NCI-H526 (cell line): ENCODE data around the gene CBX5.
"Not testable (repeated sequence)": the region's sequence is repeated elsewhere in the genome, so short reads cannot be mapped to it uniquely, and the experiment has no call there.

Source experiments
- DNase-seq, 2 experiments: peaks; one replicate each; lab custom pipeline; 2025; lab: John Stamatoyannopoulos, UW

The CBX5 gene

DNA sequence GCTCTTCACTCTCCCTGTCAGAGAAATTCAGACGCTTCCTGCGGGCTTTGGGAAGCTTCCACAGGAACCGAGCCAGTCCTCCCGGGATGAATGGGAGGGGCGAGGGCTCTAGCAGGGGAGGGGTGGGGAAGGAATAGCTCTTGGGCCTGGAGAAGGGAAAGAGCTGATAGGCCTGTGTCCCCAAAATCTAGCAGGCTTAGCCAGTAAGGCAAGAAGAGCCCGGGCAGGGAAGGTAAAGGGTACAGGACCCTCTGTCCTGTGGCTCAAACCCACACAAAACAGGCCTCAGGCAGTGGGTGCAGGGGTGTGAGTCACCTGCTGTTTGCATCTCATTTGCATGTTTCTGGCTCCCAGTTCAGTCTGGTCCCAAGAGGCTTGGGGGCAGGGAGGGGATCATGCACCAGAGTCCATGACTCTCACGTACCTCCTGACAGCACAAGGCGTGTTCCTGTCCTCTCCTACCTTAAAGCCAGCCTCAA lies 82.5 kb downstream of the CBX5 start:
- DNase-seq, result peak; percentile 97 to 98

DNA sequence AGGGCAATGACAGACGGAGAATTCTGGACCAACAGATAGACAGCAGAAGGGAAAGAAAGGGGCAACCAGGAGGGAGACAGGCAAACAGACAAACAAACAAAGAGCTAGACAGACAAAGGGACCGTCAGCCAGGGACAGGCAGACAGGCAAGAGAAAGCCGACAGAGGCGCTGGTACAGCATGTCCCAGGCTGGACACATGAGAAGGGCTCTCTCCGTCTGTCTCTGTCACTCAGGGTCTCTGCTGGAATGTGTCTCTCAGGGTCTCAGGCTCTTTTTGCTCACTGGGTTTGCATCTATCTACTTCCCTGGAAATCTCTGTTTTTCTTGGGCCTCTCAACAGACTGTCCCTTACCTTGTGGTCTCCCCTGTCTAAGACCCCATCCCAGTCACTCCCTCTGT lies 82.9 kb downstream of the CBX5 start:
- DNase-seq, result peak; percentile 50 to 55

DNA sequence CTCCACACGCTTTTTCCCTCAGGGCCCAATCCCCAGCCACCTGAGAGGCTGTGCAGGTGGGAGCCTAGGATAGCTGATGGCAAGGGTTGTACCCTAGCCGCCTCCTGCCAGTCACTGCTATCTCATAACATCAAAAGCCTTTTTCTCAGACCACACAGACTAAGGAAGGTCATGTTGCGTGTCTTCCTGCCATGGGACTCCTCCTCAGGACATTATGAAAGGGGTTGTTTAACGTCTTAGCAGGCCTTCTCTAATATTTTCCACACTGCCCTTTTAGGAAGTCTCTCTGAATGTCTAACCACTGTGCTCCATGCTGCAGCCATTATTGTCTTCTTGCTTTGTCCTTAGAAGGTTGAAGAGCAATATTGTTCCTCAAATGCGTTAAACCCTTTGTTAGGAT lies 83.5 kb downstream of the CBX5 start:
- DNase-seq, result no peak

- peak; percentile 92 for DNase-seq
Observed at GRCh38 chr12:54195737-54196347, 84.1 kb downstream of the CBX5 start.

GRCh38 chr12:54195080-54195736 lies 84.7 kb downstream of the CBX5 start:
- DNase-seq, result peak; percentile 96 to 97

DNA sequence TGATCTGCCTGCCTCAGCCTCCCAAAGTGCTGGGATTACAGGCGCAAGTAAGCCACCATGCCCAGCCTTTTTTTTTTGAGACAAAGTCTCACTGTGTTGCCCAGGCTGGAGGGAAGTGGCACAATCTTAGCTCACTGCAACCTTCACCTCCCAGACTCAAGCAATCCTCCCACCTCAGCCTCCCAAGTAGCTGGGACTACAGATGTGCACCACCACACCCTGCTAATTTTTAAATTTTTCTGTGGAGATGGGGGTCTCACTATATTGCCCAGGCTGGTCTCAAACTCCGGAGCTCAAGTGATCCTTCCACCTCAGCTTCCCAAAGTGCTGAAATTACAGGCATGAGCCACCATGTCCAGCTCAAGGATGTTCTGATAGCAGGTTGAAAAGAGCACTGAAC lies 85.3 kb downstream of the CBX5 start:
- not testable (repeated sequence) for DNase-seq

DNA sequence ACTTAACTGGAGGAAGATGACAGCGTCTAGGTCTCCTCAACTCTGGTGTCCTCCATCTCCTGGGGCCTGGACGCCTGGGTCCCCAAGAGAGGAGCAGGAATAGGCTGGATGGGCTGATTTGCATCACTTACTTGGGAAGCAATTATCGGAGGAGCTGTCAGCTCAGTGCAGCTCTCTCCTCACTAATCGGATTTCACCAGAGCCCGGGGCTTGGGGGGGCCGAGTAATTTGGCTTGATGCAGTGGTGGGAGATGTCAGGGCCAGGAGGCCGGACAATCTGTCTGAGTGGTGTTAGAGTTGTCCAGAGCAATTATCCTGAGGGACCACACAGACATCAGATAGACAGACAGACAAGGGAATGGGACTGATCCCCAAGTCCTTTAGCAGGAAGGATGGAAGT lies 86.5 kb downstream of the CBX5 start:
- DNase-seq, result peak in 1 of 2 experiments; percentile 48

DNA sequence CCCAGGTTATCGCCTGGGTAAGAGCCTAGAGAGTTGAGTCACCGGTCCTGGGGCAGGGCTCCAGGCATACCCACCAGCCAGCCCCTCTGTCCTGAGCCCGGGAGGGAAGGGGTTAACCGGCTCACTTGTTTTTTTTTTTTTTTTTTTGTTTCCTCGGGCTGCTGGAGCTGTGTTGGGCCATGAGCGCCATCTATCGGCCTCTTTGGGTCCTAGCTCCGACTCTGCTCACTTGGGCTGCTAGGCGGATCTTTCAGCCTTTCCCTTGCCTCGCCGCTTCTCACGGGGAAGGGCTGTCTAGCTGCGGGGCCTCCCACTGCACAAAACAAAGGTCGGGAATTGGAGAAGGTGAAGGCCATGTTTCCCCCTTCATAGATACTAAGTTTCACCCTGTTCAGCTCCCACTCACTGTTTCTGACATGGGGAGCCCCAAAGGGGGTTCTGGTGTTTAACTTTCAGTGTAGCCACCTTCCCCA lies 88.3 kb downstream of the CBX5 start:
- DNase-seq, result peak; percentile 87 to 96

DNA sequence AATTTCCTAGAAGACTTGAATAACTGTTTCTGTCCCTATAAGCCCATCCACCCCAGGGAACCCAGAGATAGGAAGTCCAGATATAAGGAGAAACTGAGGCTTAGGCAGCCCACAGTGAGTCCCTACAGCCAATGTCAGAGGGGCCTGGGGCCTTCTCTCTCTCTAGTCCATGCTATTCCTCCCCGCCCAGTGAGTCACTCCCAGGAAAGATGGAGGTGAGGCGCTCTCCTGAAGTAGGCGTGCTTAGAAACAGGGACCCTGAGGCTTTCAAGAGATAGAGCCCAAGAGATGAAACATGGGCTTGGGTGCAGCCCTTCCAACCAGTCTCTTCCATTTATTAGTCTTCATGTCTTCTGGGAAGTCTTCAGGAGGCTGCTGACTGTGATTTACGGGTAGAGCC lies 88.8 kb downstream of the CBX5 start:
- DNase-seq, result no peak

- no peak for DNase-seq
Observed at GRCh38 chr12:54189198-54189539, 90.8 kb downstream of the CBX5 start.

DNA sequence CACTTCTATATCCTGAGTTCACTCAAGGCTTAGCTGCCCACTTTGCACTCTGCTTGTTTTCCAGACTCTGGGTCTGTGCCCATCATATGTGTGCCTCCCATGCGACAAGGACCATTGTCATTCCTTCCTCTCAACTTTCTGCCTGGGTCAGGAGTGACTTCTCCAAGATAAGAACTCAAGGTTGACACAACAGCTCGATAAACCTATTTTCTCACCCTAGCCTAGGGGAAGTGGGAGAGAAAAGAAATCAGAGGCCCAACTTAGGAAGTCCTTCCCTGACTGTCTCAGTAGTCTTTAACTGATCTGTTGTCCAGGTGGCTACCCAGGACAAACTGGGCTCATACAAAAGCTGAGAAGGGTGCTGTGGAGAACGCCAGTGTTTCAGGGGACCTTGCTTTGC lies 92.8 kb downstream of the CBX5 start:
- DNase-seq, result no peak

DNA sequence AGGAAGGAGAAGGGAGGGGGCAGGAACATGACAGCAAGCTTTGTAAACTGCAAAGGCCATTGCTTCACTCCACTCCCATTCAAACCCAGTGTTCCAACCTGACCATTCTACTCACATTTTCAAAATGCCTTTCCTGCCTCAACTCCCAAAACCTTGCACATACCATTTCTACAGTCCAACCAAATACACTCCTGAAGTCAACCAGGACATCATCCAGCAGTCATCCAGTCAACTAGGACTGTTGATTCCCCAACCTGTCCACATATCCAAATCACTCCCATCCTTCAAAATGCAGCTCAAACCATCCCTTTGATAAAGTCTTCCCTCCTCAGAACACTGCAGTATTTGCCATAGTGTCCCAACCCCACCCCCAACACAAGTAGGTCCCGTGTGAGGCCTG lies 94.0 kb downstream of the CBX5 start:
- DNase-seq, result no peak

- DNase-seq, result not testable (repeated sequence)
Observed at GRCh38 chr12:54185297-54185696, 94.6 kb downstream of the CBX5 start.

- DNase-seq, result no peak
Observed at GRCh38 chr12:54184024-54184805, 95.7 kb downstream of the CBX5 start.

DNA sequence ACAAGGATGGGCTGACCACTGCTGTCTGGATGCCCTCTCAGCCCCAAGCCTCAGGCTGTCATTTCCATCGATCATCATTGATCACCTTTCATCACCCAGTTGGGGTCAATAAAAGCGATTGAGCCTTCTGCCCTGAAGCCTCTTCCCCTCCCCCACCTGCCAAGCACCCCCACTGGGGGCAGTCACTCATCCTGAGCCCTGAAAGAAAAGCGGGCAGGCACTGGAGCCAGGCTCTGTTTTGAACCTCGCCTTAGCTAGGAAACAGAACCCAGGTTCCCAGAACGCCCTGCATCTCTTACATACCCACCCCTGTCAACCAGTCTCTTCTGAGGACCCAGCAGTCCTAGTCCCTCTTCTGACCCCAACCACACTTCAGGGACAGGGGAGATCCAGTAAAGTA lies 96.9 kb downstream of the CBX5 start:
- DNase-seq, result no peak

GRCh38 chr12:54182086-54182485 lies 97.8 kb downstream of the CBX5 start:
- DNase-seq, result no peak
